GM21381 (cell line): Measurements from ENCODE around the gene THBS4.
A peak's percentile ranks its signal among the peaks of the same experiment; 100 is the strongest.

Experiments used
- ATAC-seq: cut with Tn5 transposase; IDR thresholded peaks from one replicate; pipeline ENCODE4 v1.9.1; 2021; ENCODE audit warnings: mild to moderate bottlenecking, moderate library complexity; ENCODE audit not compliant: unreplicated experiment

THBS4 gene

DNA sequence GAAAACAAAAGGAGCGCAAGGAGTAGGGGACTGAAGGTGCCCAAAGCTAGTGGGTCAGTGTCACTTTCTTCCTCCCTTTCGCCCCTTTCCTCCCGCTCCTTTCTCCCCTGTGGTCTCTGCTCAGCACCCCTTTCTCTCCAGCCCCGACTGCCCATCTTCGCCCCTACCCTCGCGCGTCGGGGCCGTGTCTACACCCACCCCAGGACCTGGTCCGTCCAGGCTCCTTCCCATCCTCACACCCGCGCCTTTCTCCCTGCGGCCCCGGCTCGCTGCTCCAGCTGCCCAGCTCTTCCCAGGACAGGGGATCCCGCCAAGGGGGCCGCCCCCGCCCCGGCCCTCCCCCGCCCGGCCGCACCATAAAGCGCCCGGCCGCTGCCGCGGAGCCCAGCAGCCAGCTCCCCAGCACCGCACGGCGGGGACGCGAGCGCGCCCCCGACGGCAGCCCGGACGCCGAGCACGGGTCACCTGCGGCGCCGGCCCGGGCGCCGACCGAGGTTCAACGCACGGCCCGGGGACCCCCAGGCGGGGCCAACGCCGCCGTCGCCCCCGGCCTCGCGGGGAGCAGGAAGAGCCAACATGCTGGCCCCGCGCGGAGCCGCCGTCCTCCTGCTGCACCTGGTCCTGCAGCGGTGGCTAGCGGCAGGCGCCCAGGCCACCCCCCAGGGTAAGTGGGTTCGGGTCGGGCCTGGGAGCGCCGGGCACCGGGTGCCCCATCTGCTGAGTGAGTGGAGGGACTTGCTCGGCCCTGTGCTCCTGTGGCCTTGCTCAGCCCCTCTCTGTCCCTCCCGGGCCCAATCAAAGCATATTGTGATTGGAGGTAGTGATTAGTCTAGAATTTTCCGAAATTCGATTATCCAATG is at the start of gene THBS4:
THBS4 (plus strand) TSS at position 387 of the 860 bp plus-strand sequence; CDS start at position 577, 190 bp downstream.
- ATAC-seq, result no peak

DNA sequence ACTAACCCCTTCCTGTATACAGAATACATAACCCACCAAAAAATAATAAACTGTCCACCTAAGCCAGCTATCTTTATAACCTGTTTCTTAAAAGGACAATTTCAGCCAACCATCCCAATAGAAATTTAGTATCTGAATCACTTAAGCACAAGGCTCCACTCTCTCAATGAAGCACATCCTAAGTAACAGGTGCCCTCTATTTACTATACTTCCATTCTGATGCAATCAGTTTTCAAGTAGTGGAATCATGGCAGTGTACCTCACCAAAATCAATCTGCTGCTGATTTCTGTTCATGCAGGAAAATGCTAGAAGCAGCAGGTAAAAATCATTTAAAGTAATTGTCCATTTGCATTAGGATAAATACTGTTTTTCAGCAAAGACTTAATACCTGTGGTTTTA is 48.9 kb upstream of the THBS4 start:
- no peak for ATAC-seq

DNA sequence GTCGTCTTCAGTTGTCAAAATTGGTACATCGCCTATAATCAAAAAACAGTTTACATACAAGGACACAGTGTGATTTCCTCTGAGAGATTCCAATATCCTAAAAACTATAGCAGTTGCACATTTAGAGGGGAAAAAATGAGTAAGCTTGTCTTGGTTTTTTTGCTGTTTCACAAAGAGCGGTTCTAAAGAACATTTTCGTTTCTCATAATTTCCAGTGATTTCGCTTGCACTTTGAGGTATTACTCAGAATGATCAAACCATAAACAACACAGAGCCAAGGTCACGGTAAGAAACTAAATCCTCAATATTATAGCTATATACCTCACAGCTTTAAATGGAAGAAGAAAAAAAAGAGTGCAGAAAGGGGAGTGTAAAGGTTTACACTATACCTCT is 44.9 kb upstream of the THBS4 start:
- ATAC-seq, result peak; percentile 47

DNA sequence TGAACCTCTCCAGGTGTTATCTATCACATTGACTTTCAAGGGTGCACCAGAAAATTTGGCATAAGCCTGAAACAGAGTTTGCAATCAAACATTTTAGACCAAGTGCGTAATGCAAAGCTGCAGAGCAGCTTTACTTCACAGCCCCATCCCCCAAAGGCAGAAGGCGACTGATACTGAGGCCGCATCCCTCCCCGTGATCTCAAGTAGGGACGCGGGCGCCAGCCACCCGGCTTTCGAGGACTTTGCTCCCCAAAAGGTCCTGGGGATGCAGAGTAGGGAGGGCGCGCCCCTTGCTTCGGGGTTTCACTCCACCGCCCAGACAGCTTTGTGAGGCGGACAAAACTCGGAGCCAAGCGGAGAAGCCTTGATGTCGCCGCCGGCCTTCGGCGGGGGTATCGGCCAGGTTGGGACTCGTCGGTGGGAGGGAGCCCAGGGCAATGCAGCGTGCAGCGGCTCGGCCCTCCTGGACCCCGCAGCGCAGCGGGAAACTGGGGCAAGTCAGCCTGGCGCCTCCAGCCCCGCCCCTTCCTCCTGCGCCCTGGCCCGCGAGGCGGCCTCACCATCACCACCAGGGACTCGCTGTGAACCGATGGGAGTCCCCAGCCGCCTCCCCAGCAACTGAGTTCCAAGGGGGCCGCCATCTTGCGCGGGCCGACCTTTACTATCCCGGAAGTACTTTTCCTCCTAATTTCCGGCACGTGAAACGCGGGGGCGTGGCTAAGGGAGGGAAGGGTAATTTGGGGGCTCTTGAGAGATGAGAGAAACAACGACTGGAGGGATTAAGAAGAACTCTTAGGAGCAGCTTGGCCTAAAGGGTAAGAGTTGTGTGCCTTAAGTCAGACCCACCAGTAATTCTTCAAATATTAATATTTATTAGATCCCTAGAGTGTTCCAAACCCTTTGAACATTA is 44.3 kb upstream of the THBS4 start, which contains the start of gene MTX3:
MTX3 (minus strand) TSS at position 665 of the 910 bp plus-strand sequence; CDS start at position 641, 24 bp downstream.
- ATAC-seq, result peak; percentile 84

DNA sequence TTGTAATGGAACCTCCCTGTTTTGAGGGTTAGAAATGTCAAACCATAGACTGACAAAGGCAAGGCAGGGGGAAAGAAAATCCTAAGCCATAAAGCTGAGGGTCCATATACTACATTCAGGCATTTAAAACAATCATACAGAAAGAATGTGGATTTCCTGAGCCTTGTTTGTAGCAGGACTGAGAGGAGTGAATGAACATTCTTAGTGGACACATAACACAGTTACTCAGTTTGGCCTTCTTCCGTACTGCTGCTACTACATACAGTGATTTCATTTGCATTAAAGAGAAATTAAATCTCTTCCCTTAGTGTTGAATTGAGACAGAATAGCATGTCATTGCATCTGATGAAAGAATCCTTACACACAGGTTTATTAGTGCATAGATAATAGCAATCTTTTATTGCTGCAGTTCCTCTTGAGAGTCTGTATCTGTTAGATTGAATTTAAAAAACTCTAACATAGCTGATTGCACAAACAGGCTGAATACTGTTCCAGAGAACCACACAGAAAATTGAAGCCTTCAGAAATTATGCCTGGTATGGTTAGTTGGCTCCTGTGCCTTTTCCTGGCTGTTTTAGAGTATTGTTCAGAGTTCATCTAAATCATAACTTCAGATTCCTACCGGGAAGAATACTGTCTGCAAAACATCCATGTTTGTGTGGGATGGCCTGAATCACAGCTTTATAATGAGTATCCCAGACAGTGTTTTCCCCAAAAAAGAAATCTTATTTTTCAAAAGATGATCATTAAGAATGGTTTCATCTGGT is 42.1 kb upstream of the THBS4 start:
- no peak for ATAC-seq

DNA sequence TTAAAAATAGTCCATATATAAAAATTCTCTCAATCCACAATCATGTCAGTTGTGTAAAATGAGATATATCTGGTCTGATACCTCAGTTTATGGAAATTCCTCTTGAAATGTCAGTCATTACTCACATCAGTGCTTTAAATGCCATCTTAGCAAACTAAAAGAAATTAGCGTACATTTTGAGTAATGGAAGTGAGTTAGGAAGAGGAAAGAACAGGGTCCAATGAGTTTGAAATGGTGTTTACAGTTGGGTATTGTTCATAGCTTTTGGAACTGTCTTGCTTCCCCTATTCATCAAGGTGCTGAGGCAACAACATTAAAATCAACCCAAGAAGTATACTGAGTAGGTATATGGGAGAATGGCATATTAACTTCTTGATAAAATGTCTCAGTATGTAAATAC is 35.4 kb upstream of the THBS4 start:
- no peak for ATAC-seq

DNA sequence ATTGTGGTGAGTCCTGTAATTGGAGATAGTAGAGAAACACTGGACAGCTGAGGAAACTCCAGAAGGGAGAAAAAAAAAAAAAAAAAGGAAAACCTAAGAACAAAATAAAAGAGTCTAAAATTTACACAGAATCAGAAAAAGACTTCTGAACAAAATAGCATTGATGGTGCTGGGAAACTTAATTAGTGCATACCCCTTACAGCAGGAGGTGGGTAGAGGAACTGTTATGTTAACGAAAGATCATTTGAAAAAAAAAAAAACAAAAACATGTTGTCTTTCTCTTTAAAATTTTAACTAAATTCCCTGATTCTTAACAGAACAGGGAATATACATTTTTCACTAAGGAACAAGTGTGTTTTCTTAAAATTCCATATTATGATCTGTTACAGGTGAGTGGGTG is 32.5 kb upstream of the THBS4 start:
- no peak for ATAC-seq

DNA sequence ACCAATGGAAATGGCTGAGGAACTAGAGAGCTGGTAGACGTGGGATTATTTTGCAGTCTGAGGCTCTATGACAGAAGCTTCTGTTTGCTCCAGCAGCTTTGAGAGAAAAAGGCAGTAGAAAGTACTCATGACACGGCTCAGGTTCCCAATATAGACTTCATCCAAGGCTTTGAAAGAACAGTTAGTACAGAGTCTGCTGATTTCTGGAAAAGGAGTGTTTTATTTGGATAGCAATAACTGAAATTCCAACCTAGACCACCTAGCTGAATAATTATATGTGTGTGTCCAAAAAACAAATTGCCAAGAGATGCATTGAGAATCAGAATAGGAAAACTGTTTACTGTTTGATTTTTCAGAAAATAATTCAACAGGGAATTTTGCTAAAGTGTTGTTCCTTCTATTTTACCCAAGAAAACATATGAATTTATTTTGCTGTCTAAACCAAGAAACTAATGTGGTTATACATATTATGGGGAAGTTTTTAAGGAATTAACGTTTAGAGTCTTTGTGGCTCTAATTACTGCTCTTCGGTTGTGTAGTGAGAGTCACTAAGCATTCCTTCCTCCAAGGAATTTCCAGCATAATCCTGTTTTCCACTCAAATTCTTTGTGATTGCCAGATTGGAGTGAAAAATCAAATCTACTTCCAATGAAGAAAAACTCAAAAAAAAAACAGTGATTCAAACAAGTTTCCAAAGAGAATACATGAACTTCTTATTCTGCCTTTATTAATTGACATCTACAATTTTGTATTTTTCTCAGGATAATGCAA is 26.0 kb upstream of the THBS4 start:
- no peak for ATAC-seq

DNA sequence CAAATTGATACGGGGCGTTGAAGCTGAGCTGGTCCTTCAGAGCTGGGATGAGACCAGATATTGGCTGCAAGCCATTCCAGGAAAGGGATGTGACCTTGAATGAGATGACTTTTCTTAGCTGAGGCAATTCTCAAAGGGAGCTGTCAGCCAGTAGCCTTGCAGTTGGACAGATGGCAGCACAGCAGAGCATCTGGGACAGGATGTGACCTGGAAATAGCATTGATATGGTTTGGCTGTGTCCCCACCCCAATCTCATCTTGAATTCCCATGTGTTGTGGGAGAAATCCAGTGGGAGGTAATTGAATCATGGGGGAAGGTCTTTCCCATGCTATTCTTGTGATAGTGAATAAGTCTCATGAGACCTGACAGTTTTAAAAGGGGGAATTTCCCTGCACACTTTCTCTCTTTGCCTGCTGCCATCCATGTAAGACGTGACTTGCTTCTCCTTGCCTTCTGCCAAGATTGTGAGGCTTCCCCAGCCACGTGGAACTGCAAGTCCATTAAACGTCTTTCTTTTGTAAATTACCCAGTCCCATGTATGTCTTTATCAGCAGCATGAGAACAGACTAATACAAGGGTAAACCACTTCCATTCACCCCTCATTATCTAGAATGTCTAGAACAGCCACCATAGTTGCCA is 24.3 kb upstream of the THBS4 start:
- ATAC-seq, result no peak

DNA sequence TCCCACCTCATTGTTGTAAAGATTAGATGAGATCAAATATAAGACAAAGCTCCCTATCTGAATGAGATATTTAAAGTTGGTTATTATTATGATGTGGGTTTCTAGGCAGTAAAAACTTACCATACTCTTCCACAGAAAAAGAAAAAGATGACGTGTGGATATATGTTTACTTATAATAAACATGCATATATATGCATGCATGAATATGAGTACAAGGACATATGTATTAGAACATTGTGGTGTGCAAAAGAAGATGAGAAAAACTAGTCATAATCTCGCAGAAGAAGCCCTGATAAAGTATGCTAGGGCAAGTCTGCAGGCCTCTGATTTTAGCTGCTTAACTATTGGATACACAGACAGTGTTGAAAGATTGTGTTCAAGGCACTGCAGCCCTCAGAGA is 10.1 kb upstream of the THBS4 start:
- no peak for ATAC-seq

DNA sequence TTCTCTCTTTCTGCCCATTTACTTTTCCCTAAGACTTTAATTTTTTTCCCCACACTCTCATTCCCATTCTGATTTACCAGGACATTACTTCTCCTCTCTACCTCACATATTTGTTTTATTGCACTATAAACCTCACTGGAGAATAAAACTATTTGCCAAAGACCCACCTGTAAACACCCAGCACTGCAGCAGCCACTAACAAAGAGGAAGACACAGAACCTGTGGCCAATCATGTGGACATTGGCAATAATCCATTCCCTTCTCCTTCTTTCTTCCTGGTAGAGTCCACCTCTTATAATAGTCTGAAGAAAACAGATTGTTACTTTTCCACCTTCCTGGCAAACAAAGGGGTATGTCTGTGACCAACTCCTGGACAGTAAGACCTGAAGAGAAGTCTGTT is 8.3 kb upstream of the THBS4 start:
- ATAC-seq, result no peak

DNA sequence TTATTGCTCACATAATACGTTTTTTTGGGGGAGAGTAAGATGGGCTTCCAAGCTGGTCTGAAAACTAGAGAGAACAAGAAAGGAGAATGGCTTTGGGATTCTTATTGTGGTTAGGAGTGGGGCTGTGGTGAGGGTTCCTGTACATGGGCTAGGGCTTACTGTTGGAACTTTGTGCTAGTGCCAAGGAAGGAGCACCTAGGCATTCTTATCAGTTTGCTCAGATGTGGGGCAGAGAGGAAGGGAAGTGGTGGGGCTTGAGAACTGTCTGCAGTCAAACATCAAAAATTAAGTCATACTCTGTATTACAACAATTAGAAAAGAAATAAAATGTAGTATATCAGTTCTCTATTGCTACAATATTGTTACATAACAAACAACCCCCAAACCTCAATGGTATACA is 4.0 kb upstream of the THBS4 start:
- no peak for ATAC-seq

DNA sequence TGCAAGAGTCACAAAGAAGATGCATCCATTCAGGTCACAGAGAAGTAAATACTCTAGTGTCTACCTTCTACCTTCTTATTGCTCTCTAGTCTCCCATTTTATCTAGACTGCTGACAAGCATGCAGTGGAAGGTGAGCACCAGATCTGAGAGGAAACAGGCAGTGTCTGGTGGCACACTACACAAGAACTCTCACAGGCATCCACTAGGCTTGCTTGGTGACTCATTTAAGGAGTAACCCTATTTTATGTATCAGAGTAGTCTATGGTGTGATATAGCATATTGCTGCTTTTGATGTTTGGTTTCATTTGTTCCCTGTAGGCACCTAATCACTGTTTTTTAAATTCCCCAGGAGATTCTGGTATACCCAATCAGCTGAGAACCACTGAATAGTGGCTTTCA is 1.6 kb upstream of the THBS4 start:
- no peak for ATAC-seq

DNA sequence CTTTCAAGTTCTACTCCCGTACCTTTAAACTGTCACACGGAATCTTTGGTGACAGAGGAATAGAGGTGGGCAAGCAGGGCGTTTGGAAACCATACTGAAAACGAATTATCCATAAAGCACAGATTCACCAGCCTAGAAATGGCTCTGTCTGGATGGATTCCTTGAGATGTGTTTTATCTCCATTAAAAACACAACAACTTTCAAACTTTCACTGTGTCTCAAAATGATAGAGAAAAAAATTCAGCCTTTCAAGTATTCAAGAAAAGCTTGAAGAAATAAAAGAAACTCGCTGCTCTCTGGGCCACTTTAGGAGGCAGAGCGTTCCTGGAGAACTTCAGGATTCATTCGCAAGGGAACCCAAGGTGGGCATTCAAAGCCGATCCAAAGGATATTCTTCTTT is 589 bp upstream of the THBS4 start:
- ATAC-seq, result no peak

DNA sequence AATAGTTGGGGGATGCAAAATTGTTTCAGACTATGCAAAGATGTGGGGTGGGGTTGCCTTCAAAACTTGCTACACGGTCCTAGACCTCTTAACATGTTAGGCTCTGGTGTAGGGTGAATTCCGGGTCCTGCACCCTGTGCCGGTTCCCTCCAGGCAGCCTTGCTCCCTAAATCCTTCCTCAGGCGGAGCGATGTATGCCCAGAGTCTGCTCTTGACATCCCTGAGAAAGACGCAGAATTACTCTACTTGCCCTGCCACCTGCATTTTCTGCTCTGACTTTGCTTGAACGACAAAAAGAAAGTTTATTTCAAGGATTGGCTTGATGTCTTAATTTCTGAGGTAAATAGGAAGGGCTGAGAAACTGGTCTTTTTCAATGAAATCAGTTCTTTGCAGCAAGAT is 691 bp downstream of the THBS4 start:
- ATAC-seq, result no peak

DNA sequence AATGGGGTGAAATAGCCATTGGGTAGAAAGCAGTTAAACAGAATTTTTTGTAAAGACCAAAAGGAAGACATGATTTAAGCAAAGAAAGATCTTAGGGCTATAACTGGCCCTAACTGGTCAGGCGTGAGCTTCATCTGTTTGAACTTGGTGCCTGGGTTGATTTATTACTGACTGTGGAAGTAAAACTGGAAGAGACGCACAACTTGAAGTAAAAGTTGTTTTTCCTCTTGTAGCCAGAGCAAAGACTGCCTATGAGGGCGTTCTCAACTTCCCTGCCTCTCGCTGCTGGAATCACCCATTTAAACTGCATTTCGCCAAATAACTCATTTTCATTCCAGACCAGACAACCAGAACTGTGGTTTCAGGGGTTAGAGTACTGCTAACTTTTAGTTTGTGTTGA is 1.5 kb downstream of the THBS4 start:
- no peak for ATAC-seq

DNA sequence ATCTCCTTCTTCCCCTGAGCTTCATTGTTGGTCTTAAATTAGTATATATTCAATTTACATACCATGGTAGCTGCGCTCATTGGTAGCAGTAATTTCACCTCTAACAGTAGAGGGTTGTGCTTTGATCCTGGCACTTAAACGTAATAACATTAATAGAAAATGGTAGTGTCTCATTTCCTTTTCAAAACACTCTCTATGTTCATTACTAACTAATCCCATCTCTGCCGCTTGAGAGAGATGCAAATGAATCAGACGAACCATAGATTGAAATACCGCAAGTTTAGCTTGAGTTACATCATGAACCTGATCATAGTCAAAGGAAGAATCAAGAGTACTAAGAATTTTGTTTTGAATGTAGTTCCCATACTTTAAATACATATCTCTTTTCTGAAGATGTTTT is 2.2 kb downstream of the THBS4 start:
- no peak for ATAC-seq

DNA sequence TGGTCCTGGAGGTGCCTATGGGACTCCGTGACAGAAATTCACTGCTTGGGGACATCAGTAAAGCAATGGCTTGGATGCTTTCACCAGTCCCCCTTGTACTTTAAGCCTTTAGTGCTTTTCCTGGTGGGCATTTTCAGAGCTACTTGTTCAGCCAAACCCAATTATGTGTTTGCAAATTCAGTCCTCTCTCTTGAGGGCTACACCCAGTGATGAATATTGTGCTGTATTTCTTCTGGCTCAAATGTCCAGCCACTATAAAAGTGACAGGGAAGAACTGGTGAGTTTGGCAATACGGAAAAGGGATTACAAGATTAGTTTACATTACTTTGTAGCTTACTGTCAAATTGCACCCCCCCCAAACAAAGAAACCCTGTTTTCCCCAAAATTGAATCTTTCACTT is 4.5 kb downstream of the THBS4 start:
- no peak for ATAC-seq

DNA sequence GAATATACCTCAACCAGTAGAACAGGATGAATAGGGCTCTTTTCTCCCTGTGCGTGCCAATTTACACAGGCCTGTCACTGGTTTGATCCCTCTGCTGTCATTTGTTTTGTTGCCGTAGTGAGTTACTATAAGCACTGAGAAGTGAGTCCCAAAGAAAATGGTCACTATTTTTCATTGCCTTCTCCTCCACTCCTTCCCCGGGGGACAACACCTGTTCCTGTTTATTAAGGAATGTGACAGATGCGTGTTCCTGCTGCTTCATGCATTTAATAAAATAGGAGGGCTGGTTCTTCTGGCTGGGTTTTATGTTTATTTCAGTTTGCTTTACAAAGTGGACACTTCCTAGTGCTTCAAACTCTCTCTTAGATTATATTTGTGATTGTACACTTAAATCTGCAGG is 6.4 kb downstream of the THBS4 start:
- ATAC-seq, result no peak

DNA sequence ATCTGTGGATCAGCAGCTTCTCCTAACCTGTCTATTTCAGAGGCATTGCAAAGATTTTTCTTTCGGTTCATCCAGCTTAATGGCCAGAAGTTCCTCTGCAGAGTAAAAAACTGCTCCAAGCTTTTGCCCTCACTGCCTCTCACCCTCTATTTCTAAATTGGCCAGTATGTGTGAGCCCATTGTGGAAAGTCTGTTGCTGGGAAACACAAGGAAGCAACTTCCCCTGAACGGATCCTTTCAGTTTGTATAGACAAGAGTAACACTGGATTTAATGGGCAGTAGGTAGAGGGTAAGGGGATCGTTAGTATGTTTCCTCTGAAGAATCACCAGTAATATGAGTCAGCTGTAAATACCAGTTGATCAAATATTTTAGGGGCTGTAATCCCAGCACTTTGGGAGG is 7.2 kb downstream of the THBS4 start:
- ATAC-seq, result no peak
